HG02970 (cell line): ENCODE data around the gene SUPT6H.

Experiments used
- ATAC-seq: cut with Tn5 transposase; IDR thresholded peaks from one replicate; pipeline ENCODE4 v1.9.1; 2021; ENCODE audit warnings: mild to moderate bottlenecking, moderate library complexity, moderate number of reproducible peaks; ENCODE audit not compliant: unreplicated experiment, low FRiP score

Gene SUPT6H

DNA sequence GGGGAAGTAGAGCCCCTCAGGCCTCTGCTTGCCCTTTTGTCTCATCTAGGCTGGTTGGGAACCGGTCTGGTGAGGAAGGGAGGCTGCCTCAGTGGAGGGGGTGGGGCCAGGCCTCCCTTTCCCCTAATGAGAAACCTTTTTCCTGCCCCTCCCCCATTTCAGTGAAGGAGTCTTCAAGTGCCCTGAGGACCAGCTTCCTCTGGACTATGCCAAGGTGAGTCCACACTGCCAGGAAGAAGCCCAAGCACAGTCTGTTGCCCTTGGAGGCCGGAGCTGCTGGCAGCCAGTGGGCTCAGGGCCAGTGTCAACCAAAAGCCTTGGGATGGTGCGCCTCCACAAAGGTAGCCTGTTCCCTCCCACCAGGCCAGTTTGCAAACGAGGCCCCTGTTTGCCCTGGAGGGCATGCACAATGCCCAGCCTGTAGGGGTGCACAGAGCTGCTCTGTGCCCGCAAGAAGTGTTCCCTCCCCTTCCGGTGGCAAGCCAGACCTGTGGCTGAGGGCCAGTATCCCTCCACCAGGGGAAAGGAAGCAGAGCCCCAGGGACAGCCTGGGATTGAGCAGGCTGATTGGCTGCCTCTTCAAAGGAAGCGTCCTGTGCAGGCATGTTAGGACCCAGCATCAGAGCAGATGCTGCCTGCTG lies 85.2 kb downstream of the SUPT6H start:
- no peak for ATAC-seq

DNA sequence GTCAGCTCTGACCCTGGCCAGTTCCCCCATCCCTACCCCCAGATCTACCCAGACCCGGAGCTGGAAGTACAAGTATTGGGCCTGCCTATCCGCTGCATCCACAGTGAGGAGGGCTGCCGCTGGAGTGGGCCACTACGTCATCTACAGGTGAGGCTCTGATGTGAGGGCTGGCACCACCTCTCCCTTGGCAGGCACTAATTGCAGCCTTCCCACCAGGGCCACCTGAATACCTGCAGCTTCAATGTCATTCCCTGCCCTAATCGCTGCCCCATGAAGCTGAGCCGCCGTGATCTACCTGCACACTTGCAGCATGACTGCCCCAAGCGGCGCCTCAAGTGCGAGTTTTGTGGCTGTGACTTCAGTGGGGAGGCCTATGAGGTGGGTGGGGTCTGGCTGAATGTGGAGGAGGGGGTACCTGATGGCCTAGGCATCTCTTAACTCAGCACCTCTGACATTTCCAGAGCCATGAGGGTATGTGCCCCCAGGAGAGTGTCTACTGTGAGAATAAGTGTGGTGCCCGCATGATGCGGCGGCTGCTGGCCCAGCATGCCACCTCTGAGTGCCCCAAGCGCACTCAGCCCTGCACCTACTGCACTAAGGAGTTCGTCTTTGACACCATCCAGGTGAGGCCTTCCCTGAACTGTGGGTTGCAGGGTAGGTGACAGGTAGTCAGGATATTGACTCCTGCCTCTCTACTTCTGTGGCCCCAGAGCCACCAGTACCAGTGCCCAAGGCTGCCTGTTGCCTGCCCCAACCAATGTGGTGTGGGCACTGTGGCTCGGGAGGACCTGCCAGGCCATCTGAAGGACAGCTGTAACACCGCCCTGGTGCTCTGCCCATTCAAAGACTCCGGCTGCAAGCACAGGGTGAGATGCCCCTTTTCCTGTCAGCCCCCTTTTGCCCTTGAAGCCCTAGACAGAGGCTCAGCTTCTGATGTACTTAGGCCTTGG lies 86.1 kb downstream of the SUPT6H start:
- ATAC-seq: no peak

DNA sequence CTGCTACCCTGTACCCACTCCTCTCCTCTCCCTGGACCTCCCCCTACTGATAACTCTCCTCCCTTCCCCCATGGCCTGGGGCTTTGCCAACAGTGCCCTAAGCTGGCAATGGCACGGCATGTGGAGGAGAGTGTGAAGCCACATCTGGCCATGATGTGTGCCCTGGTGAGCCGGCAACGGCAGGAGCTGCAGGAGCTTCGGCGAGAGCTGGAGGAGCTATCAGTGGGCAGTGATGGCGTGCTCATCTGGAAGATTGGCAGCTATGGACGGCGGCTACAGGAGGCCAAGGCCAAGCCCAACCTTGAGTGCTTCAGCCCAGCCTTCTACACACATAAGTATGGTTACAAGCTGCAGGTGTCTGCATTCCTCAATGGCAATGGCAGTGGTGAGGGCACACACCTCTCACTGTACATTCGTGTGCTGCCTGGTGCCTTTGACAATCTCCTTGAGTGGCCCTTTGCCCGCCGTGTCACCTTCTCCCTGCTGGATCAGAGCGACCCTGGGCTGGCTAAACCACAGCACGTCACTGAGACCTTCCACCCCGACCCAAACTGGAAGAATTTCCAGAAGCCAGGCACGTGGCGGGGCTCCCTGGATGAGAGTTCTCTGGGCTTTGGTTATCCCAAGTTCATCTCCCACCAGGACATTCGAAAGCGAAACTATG lies 87.0 kb downstream of the SUPT6H start:
- ATAC-seq: no peak

DNA sequence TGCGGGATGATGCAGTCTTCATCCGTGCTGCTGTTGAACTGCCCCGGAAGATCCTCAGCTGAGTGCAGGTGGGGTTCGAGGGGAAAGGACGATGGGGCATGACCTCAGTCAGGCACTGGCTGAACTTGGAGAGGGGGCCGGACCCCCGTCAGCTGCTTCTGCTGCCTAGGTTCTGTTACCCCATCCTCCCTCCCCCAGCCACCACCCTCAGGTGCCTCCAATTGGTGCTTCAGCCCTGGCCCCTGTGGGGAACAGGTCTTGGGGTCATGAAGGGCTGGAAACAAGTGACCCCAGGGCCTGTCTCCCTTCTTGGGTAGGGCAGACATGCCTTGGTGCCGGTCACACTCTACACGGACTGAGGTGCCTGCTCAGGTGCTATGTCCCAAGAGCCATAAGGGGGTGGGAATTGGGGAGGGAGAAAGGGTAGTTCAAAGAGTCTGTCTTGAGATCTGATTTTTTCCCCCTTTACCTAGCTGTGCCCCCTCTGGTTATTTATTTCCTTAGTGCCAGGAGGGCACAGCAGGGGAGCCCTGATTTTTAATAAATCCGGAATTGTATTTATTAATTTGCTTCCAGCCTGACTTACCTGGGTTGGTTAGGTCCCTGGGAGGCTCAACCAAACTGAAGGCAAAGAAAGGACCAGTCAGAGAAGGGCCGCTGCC lies 87.6 kb downstream of the SUPT6H start:
- ATAC-seq: no peak

DNA sequence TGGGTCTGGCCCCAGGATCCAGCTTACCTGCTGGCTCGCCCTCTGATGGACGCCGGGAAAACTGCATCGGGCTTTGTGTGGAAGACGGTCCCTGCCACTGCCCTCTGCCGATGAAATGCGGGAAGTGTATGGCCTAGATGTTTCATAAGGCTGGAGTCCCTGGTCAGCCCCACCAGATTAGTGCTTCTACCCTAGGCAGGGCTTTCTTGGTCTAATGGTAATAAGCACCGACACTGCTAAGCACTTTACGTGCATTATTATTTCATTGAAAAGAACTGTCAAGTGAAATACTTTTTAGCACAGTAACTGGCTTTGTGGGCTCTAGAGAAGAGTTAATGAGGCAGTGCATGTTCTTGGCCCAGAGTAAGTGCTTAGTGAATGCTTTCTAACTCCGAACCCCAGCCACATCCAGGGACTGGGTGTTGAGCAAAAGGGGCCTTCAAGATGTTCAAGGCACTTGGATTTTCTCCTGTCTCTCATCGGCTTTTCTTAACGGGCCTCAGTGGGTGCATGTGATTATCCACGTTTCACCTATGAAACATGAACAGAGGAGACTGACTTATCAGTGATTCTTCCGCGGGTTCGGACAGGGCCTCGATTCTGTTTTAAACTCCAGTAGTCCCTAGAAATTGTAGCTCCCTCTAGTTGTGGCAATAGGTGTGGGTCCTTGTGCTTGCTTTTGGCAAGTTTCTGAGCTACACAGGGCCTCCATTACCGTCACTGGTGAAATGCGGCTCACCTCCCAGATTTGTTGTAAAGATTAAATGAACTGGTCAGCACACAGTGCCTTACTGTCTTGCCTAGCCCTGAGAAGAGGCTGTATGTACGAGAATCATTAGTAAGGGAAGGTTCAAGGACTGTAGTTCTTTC lies 88.4 kb downstream of the SUPT6H start:
- no peak for ATAC-seq

DNA sequence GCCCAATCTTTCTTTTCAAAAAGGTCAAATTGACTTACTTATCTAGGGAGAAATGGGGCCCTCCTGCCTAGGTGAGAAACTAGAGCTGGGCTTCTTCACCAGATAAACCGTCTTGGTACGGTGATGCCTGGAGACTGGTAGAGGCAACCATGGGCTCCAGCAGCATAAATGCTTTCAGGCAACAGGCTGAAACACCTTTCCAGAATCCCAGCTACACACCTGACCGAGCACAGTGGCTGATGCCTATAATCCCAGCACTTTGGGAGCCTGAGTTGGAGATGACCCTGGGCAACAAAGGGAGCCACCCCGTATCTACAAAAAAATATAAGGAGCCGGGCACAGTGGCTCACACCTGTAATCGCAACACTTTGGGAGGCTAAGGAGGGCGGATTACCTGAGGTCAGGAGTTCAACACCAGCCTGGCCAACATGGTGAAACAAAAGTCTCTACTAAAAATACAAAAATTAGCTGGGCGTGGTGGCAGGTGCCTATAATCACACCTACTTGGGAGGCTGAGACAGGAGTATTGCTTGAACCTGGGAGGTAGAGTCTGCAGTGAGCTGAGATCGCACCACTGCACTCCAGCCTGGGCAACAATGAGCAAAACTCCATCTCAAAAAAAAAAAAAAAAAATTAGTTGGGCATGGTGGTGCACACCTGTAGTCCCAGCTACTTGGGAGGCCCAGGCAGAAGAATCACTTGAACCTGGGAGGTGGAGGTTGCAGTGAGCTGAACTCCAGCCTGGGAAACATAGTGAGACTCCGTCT lies 89.8 kb downstream of the SUPT6H start:
- no peak for ATAC-seq
